Brain microvascular endothelial cell (primary cell): Measurements from ENCODE around the gene PSMG3.

Experiments used
- DNase-seq: peaks from one replicate; pipeline ENCODE4 v3.0.0-alpha.2; 2020
- H3K27ac ChIP-seq: fragments of 250-450 bp; sonication (Bioruptor Pico); 2 replicates; pipeline ENCODE4 v1.5.1; 2020; ENCODE audit warnings: mild to moderate bottlenecking, moderate library complexity
- H3K27me3 ChIP-seq: fragments of 250-450 bp; sonication (Bioruptor Pico); replicated peaks from 2 replicates; pipeline ENCODE4 v1.5.1; 2020; ENCODE audit warnings: mild to moderate bottlenecking
- H3K36me3 ChIP-seq: fragments of 250-450 bp; sonication (Bioruptor Pico); replicated peaks from 2 replicates; pipeline ENCODE4 v1.5.1; 2020; ENCODE audit warnings: mild to moderate bottlenecking
- H3K4me3 ChIP-seq: 2 replicates; pipeline ENCODE4 v1.5.1; 2011; ENCODE audit warnings: low read depth, mild to moderate bottlenecking, control low read depth, low read length, moderate library complexity
- CTCF ChIP-seq: IDR thresholded peaks from 2 replicates; pipeline ENCODE4 v1.5.1; 2011; ENCODE audit warnings: low read depth, mild to moderate bottlenecking, moderate library complexity, low read length, control low read depth, inconsistent platforms; ENCODE audit errors: missing control alignments
- in situ Hi-C: cut with HindIII; loops from 2 replicates; pipeline ENCODE4 v1.10.0; 2017; ENCODE audit warnings: low sequenced_read_pairs, low pct_ligation_motif_present

PSMG3 gene

DNA sequence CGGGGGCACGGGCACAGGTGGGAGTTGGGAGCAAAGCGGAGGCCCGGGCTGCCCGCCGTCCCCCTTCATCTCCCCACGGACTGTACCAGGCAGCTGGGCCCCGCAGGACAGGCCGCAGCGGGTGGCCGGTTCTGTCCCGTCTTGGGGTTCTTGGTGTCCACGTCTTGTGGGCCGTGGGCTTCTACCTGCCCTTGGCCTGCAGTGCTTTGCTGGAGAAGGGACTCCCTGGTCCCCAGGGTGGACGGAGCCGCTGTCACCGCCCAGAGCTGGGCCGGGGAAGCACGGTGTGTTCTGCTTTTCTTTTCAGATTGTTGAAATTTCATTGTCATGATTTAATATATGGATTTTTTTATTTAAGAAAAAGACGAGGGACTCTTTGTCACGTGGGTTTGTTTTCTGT lies 27.5 kb downstream of the PSMG3 start:
- Histone ChIP-seq H3K4me3 (no peak overlapping the region), H3K27ac (no peak overlapping the region), H3K27me3 (no peaks in the 10 kb centered on the region), H3K36me3 (peaks cover 41% of the 10 kb centered on the region)
- in situ Hi-C loops = no loop called here
- no peak for DNase-seq
- no peak for TF ChIP-seq CTCF

DNA sequence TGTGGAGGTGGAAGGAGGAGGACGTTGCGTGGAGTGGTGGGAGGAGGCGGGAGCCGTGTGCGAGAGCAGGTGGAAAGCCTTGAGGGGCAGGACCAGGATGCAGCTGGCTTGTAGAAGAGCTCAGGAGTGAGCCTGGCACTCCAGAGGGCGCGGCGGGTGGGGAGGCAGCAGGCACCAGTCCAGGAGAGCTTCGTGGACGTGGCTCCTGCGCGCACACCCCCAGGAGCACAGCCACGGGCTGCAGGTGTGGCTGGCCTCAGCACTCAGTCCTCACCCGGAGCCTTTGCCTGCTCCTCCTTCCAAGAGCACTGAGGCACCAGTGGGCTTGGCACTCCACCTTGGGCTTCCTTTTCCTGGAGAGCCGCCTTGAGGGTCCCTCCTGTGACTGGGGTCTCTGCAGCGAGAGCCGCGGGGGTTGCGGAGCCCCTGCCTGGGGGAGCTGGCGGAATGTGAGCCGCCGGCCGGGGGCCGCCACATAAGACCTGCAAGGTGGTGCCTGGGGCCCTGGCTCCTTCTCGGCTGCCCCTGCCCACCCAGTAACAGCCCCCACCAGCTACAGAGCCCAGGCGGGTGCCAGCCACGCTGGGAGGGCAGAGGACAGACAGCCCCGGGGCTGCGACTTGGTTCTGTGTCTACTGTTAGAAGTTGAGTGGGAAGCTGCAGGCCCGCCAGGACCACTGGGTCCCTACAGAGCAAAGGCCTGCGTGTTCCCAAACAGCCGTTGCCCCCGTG lies 28.2 kb downstream of the PSMG3 start:
- no peak for TF ChIP-seq CTCF
- Histone ChIP-seq H3K4me3 (no peak overlapping the region), H3K27ac (no peak overlapping the region), H3K27me3 (no peaks in the 10 kb centered on the region), H3K36me3 (peaks cover 41% of the 10 kb centered on the region)
- in situ Hi-C loops = no loop called here
- DNase-seq = no peak

DNA sequence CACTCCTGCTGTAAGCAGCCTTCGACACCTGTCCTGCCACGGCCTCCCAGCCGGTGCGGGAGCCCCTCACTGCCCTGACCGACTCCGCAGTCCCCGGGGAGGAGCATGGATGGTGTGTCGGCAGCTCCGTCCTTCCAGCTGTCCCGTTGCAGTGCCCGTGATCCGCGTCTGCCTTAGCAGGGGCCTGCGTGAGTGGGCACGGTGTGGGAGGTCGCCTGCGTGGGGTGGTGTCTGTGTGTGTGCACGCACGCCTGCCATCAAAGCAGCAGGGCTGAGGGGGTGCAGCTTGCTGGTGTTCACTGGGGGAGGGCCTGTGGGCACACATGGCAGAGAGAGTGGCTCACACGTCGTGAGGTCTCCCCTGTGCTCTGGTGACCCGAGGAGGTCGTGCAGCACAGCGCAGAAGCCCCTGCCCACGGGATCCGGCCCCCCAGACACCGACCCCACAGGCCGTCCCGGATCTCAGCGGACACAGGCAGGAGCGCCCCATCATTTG lies 29.0 kb downstream of the PSMG3 start:
- no peaks in the 10 kb centered on the region for H3K27me3 ChIP-seq
- DNase-seq = no peak
- H3K36me3 ChIP-seq = peaks cover 41% of the 10 kb centered on the region
- in situ Hi-C loops = no loop called here
- no peak overlapping the region for H3K27ac ChIP-seq
- no peak for TF ChIP-seq CTCF
- no peak overlapping the region for H3K4me3 ChIP-seq

DNA sequence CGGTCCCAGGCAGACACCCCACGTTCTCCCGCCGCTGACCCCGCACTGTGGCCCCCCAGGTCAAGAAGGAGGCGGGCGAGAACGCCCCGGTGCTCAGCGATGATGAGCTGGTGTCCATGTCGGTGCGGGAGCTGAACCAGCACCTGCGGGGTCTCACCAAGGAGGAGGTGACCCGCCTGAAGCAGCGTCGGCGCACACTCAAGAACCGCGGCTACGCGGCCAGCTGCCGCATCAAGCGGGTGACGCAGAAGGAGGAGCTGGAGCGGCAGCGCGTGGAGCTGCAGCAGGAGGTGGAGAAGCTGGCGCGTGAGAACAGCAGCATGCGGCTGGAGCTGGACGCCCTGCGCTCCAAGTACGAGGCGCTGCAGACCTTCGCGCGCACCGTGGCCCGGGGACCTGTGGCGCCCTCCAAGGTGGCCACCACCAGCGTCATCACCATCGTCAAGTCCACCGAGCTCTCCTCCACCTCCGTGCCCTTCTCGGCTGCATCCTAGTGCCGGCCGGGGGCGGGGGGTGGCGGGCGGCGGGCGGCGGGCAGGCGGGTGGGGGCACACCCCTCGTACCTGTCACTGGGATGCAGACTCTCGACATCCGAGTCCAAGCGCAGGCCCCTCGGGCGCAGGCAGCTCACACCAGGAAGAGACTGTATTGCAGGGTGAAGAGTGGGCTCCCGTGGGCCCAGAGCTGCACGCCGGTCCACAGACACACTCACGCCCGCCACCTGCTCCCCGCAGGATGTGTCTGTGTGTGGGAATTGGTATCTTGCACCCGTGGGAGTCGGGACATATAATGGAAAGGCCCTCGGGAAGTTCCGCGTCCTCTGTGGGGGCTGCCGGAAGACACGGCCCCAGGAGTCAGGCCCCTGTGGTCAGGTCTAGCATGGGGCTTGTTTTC lies 29.7 kb downstream of the PSMG3 start:
- in situ Hi-C loops = no loop called here
- peaks cover 47% of the 10 kb centered on the region for H3K36me3 ChIP-seq
- no peaks in the 10 kb centered on the region for H3K27me3 ChIP-seq
- no peak overlapping the region for H3K27ac ChIP-seq
- DNase-seq = no peak
- H3K4me3 ChIP-seq = no peak overlapping the region
- TF ChIP-seq CTCF = no peak

DNA sequence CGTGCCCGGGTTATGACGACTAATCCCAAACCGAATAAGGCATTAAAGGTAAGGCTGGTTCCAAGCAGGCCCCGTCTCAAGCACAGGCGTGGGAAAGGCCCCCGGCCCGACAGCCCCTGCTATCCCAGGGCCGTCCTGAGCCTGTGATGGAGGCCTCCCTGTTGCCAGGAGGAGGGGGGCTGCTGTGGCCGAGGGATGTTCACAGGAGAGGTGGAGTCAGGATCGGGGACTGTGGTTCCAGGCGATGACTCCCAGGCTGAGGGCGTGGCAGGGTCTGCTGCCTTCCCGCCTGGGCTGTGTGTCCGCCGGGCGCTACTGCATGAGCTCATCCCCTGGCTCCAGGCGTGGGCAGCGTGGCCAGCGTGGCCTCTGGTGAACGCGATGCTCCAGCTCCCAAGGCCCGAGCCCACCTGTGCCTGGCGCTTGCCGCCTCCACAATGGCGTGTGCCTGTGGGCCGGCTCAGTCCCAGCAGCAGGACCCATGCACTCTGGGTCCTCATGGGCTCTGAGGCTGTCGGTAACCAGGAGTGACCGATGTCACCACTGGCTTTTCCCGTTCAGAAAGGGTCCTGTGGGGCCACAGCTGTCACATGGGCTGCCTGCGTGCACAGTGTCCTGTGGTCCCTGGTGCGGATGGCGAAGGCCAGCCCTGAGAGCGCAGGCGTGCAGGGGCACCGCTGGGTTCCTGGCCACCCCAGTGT lies 30.5 kb downstream of the PSMG3 start:
- no peak for TF ChIP-seq CTCF
- H3K36me3 ChIP-seq = peaks cover 47% of the 10 kb centered on the region
- H3K4me3 ChIP-seq = no peak overlapping the region

More for the DNA sequence above, 30.5 kb downstream of the PSMG3 start:
- peak; percentile 61 for DNase-seq
- in situ Hi-C loops = no loop called here
- Histone ChIP-seq H3K27me3 (no peaks in the 10 kb centered on the region), H3K27ac (peak overlapping the region; percentile 99)
